ENCODE measurements around the gene CCDC27. TPM values are rescaled to one million over a fixed set of nuclear protein-coding genes. Genes with fewer than 3 reads are reported as not detected.

CCDC27 gene
- total RNA-seq, 1 donor from 2014 or later: 0.08 TPM

DNA sequence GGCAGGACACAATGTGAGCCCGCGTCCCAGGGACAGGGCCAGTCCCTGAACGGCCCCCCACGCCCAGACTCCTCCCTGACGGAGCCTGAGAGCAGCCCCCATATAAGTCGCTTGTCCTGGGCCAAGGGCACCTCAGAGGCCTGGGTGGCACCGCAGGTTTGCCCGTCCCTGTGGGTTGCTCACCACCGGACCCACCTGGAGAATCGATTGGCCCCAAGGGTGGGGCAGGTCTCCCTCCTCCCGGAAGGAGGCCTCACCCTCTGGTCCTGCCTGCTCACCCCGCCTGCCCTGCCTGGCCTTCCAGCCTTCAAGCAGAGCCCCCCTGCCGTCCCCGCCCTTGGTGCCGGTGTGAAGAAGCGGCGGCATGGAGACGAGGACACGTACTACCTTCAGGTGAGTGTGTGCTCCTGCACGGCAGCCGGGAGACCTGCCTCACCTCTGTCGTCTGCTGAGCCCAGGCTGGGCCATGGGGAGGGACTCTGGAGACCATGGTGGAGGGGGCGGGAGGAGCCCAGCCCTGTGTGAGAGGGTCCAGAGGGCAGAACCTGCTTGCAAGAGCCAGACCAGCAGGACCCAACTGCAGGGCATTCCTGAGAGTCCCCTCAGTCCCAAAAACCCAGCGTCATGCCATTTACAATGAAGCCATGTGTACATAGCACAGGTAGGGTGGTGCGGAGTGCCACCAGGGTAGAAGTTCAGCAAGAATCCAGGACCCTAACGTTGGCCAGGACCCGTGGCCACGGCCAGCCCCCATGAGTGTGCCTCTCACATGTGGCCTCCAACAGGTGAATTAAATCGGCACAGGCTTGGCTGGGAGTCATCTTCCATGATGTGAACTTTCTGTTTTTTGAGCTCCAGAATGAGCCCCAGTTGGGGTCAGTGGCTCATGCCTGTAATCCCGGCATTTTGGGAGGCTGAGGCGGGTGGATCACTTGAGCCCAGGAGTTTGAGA is 24.1 kb upstream of the CCDC27 start:
- peaks cover 19% of the 10 kb centered on the region for H3K4me1 ChIP-seq
- H3K36me3 ChIP-seq: no peaks in the 10 kb centered on the region
- H3K9me3 ChIP-seq (replicated peaks): no peaks in the 10 kb centered on the region
- no peak overlapping the region for H3K27ac ChIP-seq (replicated peaks)
- H3K27me3 ChIP-seq (ENCODE audit: low read depth): peaks cover 71% of the 10 kb centered on the region
- TF ChIP-seq, protein P1, sequence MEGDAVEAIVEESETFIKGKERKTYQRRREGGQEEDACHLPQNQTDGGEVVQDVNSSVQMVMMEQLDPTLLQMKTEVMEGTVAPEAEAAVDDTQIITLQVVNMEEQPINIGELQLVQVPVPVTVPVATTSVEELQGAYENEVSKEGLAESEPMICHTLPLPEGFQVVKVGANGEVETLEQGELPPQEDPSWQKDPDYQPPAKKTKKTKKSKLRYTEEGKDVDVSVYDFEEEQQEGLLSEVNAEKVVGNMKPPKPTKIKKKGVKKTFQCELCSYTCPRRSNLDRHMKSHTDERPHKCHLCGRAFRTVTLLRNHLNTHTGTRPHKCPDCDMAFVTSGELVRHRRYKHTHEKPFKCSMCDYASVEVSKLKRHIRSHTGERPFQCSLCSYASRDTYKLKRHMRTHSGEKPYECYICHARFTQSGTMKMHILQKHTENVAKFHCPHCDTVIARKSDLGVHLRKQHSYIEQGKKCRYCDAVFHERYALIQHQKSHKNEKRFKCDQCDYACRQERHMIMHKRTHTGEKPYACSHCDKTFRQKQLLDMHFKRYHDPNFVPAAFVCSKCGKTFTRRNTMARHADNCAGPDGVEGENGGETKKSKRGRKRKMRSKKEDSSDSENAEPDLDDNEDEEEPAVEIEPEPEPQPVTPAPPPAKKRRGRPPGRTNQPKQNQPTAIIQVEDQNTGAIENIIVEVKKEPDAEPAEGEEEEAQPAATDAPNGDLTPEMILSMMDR (IDR thresholded peaks at IDR 0.05; ENCODE audit: borderline replicate concordance): no peak
- intact Hi-C loops (cut with micrococcal nuclease): no loop called here
- no peak for DNase-seq
- no peak overlapping the region for H3K4me3 ChIP-seq

DNA sequence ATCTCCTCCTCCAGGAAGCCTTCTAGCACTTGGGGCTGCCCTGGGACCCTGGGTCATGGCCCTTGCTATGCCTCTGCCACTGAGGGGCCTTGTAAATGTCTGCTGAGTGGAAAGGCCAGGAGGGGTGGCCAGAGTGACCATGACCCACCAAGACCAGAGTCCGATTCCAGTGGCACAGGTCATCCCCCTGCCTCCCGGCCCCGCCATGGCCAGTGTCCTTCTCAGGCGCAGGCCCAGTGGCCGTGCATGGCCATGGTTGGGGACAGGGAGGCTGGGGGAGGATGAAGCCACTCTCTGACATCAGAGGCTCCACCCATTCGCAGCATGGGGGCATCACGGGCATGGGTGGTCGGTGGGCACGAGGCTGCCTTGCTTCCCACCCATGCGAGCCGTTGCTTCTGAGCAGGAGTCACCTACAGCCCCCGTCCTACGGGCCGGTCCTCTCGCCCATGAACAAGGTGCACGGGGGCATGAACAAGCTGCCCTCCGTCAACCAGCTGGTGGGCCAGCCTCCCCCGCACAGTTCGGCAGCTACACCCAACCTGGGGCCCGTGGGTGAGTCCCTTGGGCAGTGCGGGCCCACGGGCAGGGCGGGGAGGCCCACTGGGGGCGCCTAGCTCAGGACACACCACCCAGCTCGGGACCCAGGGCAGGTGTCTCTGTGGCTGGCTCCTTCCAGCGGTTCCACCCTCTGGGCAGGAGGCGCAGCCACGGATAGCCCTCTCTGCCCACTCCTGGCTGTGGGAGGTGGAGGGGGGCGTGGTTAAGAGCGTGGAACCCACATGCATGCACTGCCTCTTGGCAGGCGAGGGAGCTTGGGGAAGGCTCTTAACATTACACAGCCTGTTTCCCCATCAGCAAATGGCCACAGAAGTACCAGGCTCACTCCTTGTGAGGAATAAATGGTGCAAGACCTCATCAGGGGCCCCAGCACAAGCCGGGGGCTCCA is 22.4 kb upstream of the CCDC27 start:
- no peak overlapping the region for H3K4me3 ChIP-seq
- H3K36me3 ChIP-seq: no peaks in the 10 kb centered on the region
- DNase-seq: no peak
- H3K4me1 ChIP-seq: peaks cover 37% of the 10 kb centered on the region
- TF ChIP-seq, protein P1 (IDR thresholded peaks at IDR 0.05; ENCODE audit: borderline replicate concordance): no peak
- no peak overlapping the region for H3K27ac ChIP-seq (replicated peaks)
- peaks cover 72% of the 10 kb centered on the region for H3K27me3 ChIP-seq (ENCODE audit: low read depth)
- intact Hi-C loops (cut with micrococcal nuclease): no loop called here
- no peaks in the 10 kb centered on the region for H3K9me3 ChIP-seq (replicated peaks)

DNA sequence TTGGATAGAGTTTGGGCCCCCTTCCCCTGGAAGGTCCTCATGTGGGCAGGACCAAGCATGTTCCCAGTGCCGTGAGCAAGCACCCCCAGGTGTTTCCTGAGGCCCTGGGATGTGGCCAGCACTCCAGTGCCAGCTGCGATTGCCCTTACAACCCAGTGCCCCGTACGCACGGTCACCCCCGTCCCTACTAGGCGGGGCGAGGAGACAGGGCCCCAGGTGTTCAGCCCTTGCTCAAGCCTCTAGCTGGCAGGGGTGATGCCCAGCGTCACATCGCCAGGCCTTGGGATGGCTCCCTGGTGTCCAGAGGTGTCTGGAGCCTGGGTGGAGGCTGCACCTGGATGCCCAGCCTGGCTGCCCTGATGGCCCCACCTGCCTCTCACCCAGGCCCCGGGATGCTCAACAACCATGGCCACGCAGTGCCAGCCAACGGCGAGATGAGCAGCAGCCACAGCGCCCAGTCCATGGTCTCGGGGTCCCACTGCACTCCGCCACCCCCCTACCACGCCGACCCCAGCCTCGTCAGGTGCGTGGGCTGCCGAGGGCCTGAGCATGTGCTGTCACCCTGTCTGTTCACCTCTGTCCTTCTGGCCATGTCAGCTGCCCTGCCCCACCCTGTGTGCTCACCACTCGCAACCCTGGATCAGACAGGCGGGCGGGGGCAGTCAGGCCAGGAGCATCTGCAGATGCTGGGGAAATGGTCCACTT is 21.6 kb upstream of the CCDC27 start:
- H3K27ac ChIP-seq (replicated peaks): no peak overlapping the region
- no peak for DNase-seq
- H3K36me3 ChIP-seq: peaks cover 4% of the 10 kb centered on the region
- TF ChIP-seq, protein P1 (IDR thresholded peaks at IDR 0.05; ENCODE audit: borderline replicate concordance): no peak
- peaks cover 70% of the 10 kb centered on the region for H3K27me3 ChIP-seq (ENCODE audit: low read depth)
- no peaks in the 10 kb centered on the region for H3K9me3 ChIP-seq (replicated peaks)
- H3K4me3 ChIP-seq: no peak overlapping the region
- intact Hi-C loops (cut with micrococcal nuclease): no loop called here
- H3K4me1 ChIP-seq: peaks cover 45% of the 10 kb centered on the region

DNA sequence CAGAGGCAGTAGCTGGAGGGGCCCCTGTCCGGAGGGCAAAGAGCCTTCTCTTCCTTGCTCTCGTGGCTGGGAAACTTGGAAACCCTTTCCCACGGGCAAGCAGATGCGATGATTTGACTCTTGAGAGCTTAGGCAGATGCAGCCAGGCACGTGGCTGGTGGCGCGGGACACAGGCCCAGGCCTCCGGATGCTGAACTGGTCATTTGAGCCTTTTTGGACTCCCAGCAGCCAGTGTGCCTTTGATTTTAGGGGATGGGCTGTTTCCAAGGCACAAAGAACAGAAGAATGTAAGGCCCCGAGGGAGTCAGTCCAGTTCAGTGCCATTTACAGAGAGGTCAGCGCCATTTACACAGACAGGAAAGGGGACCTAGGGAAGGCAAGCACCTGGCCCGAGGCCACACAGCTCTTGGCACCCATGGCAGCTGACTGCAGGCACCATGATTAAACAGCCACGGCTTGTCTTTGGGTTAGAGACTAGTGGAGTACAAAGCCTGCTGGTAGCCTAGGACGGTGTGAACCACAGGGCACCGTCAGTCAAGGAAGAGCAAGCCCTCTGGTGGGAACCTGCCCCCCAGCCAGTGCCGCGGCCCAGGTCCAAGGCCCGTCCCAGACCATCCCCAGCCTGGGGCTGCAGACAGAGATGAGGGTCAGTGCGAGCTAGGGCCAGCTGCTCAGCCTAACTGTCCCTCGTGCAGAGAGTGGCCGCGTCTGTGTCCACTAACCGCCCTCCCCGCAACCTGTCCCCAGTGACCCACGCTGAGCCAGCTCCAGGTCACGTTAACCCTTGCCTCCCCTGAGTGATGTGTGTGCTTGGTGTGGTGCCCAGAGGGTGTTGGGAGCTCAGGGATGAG is 20.4 kb upstream of the CCDC27 start:
- TF ChIP-seq, protein P1 (IDR thresholded peaks at IDR 0.05; ENCODE audit: borderline replicate concordance): no peak
- DNase-seq: no peak
- intact Hi-C loops (cut with micrococcal nuclease): no loop called here
- Histone ChIP-seq H3K4me3 (no peak overlapping the region), H3K27ac (replicated peaks) (no peak overlapping the region), H3K4me1 (peaks cover 45% of the 10 kb centered on the region), H3K27me3 (ENCODE audit: low read depth) (peaks cover 69% of the 10 kb centered on the region), H3K36me3 (peaks cover 16% of the 10 kb centered on the region), H3K9me3 (replicated peaks) (no peaks in the 10 kb centered on the region)

Measured in left ventricle myocardium inferior (tissue), 1 donor.